ENCODE data around the gene ZNF804B. TPM values are rescaled to one million over a fixed set of nuclear protein-coding genes. Genes with fewer than 3 reads are reported as not detected.

ZNF804B gene
- total RNA-seq, 1 experiment from 2014 or later = not detected

DNA sequence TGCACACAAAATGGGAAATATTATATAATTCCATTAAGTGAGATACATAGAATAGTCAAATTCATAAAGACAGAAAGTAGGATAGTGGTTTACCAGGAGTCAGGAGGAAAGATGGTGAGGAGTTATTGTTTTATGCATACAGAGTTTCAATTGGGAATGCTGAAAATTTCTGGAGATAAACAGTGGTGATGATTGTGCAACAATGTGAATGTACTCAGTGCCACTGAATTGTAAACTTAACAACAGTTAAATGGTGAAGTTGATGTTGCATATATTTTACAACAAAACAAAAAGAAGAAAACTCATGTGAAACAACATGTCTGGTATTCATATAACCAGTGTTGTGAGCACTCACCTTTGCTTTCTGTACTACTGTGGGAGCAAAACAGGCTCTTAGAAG lies 204.9 kb downstream of the ZNF804B start:
- no peak for DNase-seq (ENCODE audit: extremely low read depth, low read depth)

GRCh38 chr7:88965371-88965770 lies 205.9 kb downstream of the ZNF804B start:
- no peak for DNase-seq (ENCODE audit: extremely low read depth, low read depth)

DNA sequence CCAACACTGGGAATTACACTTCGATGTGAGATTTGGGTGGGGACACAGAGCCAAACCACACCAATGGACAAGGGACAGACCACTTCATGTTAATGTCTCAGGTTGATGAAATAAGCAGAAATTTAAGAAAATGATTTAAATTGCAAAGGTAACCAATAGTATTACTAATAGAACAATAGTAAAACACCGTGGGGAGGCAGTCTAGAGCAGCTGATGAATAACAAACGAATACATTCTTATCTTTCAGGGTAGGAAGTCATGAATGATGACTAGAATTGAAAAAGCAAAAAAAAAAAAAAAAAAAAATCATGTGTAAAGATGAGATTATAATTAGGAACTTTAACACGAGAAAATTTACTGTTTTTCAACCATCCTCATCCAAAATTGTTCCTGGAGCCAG lies 207.9 kb downstream of the ZNF804B start:
- no peak for DNase-seq (ENCODE audit: extremely low read depth, low read depth)

DNA sequence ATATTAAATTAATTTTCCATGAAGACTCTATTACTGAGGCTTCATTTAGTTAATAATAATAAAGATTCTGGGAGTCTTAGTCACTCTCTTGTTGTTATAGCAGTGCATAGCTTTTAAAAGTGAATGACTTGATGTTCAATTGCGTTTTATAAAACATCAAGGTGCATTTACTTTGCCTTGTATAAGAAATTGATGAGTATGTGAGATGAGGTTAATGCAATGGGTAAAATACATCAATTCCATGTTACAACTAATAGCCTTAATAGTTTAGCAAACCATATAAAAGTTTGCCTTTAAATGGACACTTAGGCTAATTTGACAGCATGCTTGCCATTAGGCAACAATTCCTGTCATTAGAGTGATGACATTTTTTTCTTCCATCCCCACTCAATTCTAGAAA lies 209.7 kb downstream of the ZNF804B start:
- no peak for DNase-seq (ENCODE audit: extremely low read depth, low read depth)

DNA sequence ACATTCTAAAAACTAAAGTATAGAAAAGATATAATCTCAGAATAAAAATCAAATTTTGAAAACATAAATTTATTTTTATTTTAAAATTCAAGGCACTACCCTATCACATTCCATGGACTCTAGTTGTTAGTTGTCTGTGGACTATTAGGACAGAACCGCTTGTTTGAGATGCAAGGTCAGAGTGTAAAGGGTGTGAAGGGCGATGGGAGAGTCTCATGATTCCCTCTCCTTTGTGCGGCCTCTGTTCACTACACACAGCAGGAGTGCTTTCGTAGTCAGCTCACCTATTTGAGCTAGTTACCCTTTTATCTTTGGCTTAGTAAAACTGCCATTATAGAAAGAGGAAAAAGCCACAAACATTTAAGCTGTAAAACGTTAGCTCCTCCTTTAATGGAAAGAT lies 225.8 kb downstream of the ZNF804B start:
- DNase-seq (ENCODE audit: extremely low read depth, low read depth) = no peak

- no peak for DNase-seq (ENCODE audit: extremely low read depth, low read depth)
These were observed 241.8 kb downstream of the ZNF804B start for GRCh38 chr7:89001306-89001705.

- DNase-seq (ENCODE audit: extremely low read depth, low read depth) = no peak
These were observed 243.8 kb downstream of the ZNF804B start for GRCh38 chr7:89002981-89003956.

GRCh38 chr7:89012016-89012415 lies 252.5 kb downstream of the ZNF804B start:
- DNase-seq (ENCODE audit: extremely low read depth, low read depth) = no peak

DNA sequence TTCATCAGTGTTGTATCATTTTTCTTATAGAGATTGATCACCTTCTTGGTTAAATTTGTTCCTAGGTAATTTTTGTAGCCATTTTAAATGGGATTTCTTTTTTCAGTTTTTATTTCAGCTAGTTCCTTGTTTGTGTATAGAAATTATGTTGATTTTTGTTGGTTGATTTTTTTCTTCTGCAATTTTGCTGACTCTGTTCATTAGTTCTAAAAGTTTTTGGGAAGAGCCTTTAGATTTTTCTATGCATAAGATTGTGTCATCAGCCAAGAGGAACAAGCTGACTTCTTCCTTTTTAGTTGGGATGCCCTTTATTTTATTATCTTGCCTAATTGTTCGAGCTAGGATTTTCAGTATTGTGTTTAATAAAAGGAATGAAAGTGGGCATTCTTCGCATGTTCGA lies 258.2 kb downstream of the ZNF804B start:
- DNase-seq (ENCODE audit: extremely low read depth, low read depth) = no peak

GRCh38 chr7:89021741-89022140 lies 262.2 kb downstream of the ZNF804B start:
- DNase-seq (ENCODE audit: extremely low read depth, low read depth) = no peak

- no peak for DNase-seq (ENCODE audit: extremely low read depth, low read depth)
These were observed 263.7 kb downstream of the ZNF804B start for GRCh38 chr7:89023206-89023605.

DNA sequence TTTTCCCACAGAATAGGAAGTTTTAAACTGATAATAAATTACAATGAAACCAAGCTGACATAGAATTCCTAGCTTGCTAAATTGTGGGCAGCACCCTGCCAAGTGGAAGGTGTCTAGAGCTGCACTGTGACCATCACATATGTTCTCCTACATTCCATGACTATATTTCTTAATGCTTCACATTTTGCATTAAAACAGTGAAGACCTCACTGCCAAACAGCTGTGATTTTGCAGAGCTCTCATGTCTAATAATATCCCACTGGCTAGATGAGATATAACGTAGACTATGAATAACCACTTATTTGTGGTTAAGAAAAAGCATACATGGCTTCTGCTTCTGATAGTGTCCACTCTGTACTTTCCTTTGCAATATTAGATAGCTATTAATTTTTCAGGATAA lies 264.4 kb downstream of the ZNF804B start:
- DNase-seq (ENCODE audit: extremely low read depth, low read depth) = no peak

GRCh38 chr7:89027781-89028180 lies 268.3 kb downstream of the ZNF804B start:
- DNase-seq (ENCODE audit: extremely low read depth, low read depth) = no peak

DNA sequence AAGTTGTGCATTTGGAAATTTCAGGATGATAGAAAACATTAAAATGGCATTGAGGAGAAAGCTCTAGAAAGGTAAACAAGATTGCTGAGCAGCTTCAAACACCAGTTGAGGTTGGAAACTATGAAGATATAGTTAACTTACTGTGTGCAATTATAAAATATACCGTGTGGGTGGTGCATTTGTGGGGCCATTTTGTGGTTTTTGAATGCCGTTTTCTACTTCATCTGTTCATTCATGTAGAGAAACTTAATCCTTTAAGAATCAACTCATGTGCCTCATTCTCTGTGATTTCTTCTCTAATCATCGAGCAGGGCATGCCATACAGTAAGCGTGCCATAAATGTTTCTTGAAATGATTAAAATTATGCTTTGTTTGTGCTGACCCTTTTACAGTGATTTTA lies 268.8 kb downstream of the ZNF804B start:
- DNase-seq (ENCODE audit: extremely low read depth, low read depth) = no peak

DNA sequence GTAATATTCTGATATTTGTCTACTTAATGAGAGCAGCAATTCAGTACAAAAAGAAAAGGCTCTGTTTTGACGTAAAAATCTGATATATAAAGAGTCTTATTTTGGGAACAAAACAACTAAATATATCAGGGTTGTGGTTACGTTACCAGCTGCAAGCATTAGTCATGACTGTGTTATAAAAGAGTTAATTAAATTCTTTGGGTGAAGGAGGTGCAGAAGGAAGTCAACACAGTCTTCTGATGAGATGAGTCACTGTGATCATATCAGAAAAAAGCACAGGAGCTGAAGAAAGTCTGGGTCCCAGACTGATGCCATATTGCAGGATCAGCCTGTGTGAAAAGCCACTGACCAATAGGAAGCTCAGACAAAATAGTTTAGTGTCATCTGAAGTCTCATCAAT lies 270.4 kb downstream of the ZNF804B start:
- no peak for DNase-seq (ENCODE audit: extremely low read depth, low read depth)

DNA sequence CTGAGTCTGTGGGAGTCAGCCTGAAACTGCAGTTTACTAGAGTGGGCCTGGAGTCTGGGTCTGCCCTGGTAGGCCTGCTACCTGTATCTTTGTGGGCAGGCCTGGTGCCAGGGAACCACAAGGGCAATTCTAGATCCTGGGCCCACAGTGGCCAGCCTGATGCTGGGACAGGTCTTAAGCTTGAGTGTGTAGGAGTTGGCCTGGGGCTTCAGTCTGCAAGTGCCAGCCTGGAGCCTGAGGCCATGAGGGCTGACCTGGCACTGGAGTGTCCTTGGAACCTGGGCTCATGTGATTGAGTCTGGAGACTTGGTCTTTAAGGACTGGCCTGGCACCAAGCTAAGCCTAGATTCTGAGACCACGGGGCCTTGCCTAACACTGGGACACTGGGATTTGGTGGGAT lies 281.7 kb downstream of the ZNF804B start:
- DNase-seq (ENCODE audit: extremely low read depth, low read depth) = no peak

DNA sequence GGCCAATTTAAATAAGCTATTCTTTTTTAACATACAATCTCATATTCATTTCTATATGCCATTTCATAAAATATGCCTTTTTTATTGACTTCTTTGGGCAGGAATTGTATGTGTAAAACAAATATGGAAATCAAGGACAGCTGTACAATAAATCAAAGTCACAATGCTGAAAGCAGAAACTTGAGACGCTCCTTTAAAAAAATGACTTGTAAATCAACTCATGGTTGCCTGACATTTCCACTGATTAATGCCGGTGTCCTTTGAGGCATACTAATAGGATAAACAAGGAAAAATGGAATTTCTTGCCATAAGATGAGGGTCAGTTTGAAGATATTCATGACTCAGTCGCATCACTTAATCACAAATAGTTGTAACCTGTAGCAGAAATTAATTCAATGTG lies 283.4 kb downstream of the ZNF804B start:
- no peak for DNase-seq (ENCODE audit: extremely low read depth, low read depth)

DNA sequence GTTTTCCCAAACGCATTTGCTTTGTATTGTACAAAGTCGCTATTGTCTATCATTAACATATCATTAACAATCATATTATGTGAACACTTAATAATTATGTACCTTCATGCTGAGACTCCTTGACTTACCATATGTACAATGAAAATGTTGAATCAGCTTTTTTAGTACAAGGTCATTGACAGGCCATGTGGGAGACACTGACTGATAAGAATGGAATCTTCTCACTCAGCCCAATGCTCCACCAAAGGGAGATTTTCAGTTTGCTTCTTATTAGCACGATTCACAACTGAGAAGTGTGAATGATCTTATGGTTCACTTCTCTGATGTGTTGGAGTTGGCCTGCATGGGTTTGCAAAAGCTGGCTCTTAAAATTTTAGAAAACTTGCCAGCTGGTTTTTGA lies 289.5 kb downstream of the ZNF804B start:
- DNase-seq (ENCODE audit: extremely low read depth, low read depth) = no peak

- DNase-seq (ENCODE audit: extremely low read depth, low read depth) = no peak
These were observed 293.6 kb downstream of the ZNF804B start for GRCh38 chr7:89053130-89053529.

DNA sequence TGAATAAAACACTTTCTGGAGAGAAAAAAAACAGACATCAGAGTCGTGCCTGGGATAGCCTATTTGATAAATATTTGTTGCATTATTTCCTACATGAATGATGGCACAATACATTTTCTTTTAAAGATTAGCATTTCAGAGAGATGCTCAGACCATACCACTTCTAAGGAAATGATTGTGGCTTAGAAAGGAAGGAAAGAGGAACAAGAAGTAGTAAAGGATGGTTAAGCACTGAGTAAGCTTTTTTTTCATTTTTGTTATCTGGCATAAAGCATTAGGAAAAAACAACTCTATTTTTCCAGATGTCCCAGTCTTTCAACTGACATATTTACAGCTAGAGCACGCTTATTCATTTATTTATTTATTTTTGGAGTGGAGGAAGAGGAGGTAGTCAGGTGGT lies 294.9 kb downstream of the ZNF804B start:
- no peak for DNase-seq (ENCODE audit: extremely low read depth, low read depth)

DNA sequence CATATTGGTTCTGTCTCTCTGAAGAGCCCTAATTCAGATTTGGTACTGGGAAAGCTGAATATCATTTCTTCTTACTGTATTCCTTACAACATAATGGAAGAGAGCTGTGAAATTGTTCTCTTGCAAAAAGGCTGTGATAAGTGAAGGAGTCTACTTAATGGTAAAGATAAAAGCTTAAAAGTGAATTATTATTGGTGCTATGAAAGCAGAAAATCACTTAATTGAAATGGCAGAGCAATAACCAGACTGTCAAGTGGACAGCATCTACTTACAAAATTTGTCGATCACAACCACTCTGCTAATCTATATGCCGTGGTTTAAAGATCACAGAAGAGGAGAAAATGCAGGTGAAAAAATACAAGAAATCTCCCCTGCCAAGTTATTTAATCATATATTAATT lies 300.7 kb downstream of the ZNF804B start:
- no peak for DNase-seq (ENCODE audit: extremely low read depth, low read depth)

- DNase-seq (ENCODE audit: extremely low read depth, low read depth) = no peak
These were observed 305.3 kb downstream of the ZNF804B start for GRCh38 chr7:89064831-89065230.

- no peak for DNase-seq (ENCODE audit: extremely low read depth, low read depth)
These were observed 307.5 kb downstream of the ZNF804B start for GRCh38 chr7:89067048-89067447.

Data from NCI-H460 (cell line).